Lower leg skin (tissue), 3 donors: ENCODE measurements around the gene LIX1.

ENCODE experiments used
- POLR2A ChIP-seq, 2 donors: fragments of 450-650 bp; IDR thresholded peaks; one replicate each; pipeline ENCODE4 v1.6.1; 2016 to 2017; ENCODE audit warnings: antibody characterized with exemption in 2 of 2, mild to moderate bottlenecking in 1 of 2, moderate library complexity in 1 of 2
- TF ChIP-seq, protein P1 (sequence below), 3 donors: fragments of 450-650 bp; IDR thresholded peaks; one replicate each; pipeline ENCODE4 v1.5.1; 2016; ENCODE audit warnings: antibody characterized with exemption in 3 of 3, mild to moderate bottlenecking in 3 of 3, moderate library complexity in 2 of 3

DNA sequence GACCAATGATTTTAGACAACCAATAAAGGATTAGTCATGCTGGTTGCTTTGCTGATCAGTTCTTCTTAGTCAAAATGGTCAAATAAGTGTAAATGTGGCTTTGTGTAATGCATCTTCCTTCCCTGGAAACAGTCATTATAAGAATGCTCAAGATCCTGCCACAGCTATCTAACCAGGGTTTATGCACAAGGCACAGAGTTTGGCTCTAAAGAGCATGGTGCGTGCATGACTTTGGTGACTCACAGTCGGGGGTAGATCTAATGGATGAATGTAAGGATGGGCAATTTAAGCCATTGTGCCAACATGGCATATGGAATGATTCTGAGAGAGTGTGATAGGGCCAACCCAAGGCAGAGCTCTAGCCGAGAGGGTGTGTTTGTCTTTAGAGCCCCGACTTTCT, 6.5 kb downstream of the LIX1 start:
- TF ChIP-seq, protein P1, sequence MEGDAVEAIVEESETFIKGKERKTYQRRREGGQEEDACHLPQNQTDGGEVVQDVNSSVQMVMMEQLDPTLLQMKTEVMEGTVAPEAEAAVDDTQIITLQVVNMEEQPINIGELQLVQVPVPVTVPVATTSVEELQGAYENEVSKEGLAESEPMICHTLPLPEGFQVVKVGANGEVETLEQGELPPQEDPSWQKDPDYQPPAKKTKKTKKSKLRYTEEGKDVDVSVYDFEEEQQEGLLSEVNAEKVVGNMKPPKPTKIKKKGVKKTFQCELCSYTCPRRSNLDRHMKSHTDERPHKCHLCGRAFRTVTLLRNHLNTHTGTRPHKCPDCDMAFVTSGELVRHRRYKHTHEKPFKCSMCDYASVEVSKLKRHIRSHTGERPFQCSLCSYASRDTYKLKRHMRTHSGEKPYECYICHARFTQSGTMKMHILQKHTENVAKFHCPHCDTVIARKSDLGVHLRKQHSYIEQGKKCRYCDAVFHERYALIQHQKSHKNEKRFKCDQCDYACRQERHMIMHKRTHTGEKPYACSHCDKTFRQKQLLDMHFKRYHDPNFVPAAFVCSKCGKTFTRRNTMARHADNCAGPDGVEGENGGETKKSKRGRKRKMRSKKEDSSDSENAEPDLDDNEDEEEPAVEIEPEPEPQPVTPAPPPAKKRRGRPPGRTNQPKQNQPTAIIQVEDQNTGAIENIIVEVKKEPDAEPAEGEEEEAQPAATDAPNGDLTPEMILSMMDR (IDR thresholded peaks at IDR 0.05): no peak
- no peak for TF ChIP-seq POLR2A (IDR thresholded peaks at IDR 0.05)
